GM18517 (cell line): Measurements from ENCODE around the gene CNTNAP4.

Experiments
- ATAC-seq: cut with Tn5 transposase; IDR thresholded peaks from one replicate; pipeline ENCODE4 v1.9.1; 2021; ENCODE audit warnings: mild to moderate bottlenecking, moderate library complexity; ENCODE audit not compliant: unreplicated experiment

The CNTNAP4 gene

DNA sequence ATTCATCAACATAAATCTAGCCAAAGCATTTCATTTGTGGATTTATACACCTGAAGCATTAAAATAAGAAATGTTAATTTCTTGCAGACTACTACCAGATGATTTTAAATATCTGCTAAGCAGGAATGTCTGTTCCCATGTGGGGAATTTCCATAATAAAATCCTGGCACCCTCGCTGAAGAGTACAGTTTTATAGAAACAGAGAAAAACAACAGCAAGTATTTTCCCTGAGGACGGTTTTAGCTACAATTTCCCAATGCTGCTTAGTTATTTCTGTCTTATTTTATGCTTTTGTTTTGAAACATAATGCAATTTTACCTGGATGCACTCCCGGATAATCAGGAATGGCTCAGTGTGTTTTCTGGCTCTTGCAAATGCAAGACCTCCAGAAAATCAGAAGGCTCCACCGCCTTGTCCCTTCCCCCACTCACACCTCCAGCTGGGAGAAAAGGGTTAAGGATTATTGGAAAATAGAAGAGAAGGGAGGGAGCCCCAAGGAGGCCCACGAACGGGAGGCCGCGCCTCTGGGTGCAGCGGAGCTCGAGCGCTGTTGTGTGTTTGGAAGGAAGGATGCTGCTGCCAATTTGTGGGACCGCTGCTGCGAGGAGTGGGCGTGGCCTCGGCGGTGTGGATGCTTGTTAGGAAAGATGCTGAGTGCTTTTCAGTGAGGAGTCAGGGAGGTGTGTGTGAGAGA, at the start of gene CNTNAP4:
Gene CNTNAP4 (plus strand): TSS at position 657 of the 694 bp plus-strand sequence. CDS start 262 bp downstream, outside the sequence.
- ATAC-seq: no peak

- ATAC-seq: no peak
Observed at GRCh38 chr16:76228546-76229146, 48.6 kb upstream of the CNTNAP4 start.

DNA sequence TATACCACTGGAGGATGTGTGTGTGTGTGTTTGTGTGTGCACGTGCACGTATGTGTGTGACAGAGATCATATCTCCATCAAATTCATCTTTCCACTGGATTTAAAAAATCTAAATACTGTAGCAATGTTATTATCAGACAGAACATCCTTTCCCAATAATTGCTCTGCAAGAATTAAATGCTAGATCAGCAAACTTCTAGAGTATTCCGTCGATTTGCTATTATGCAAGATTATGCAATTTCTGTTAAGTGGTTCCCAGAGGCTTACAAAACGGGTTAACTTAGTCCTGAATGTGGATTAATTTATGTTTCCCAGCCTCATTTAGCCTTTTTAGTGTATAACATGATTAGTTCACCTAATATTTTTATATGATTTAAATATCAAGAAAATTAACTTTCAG, 44.5 kb upstream of the CNTNAP4 start:
- no peak for ATAC-seq

DNA sequence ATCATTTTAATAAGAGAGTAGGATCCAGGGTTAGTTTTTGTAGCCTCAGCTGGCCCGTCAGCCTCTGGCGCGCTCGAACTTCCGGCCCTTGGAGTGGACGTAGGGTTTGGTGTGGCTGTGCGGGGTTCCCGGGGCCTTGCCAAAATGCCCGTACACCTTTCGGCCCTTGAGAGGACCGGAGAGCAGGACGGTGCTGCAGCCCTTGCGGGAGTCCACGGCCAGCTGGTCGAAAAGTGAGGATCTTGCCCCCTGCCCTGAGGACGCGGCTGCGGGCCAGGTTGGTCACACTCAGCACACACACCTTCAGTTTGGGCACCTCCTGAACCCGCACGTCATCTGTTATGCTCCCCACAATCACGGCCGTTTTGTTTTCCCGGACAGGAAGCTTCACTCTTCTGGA, 42.2 kb upstream of the CNTNAP4 start:
- no peak for ATAC-seq

- no peak for ATAC-seq
Observed at GRCh38 chr16:76235426-76235825, 41.8 kb upstream of the CNTNAP4 start.

GRCh38 chr16:76237471-76237870, 39.7 kb upstream of the CNTNAP4 start:
- ATAC-seq: no peak

- ATAC-seq: no peak
Observed at GRCh38 chr16:76241755-76242154, 35.4 kb upstream of the CNTNAP4 start.

DNA sequence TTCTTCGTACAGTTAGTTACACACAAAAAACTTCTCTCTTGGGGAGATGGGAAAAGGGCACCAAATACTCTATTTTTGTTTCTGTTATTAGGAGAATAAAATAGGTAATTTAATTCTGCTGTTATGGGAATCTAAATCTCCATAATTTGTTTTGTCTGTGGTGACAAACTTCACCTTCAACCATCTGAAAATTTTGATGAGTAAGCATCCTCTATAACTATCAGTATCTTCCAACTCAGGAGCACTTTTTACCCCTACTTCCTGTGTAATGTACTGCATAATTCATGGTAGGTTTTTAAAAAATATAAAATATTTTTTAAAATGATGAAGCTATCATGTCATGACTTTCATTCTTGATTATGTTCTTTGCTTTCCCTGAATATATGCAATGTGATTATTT, 33.6 kb upstream of the CNTNAP4 start:
- ATAC-seq: no peak

- no peak for ATAC-seq
Observed at GRCh38 chr16:76246587-76246986, 30.6 kb upstream of the CNTNAP4 start.

GRCh38 chr16:76265434-76266045, 11.7 kb upstream of the CNTNAP4 start:
- ATAC-seq: peak; percentile 87

GRCh38 chr16:76268824-76269223, 8.4 kb upstream of the CNTNAP4 start:
- no peak for ATAC-seq

GRCh38 chr16:76277460-76278030, 344 bp downstream of the CNTNAP4 start:
- ATAC-seq: no peak

GRCh38 chr16:76278086-76278485, 885 bp downstream of the CNTNAP4 start:
- ATAC-seq: no peak

- ATAC-seq: no peak
Observed at GRCh38 chr16:76278980-76279379, 1.8 kb downstream of the CNTNAP4 start.

GRCh38 chr16:76280421-76281215, 3.4 kb downstream of the CNTNAP4 start:
- ATAC-seq: no peak

- ATAC-seq: no peak
Observed at GRCh38 chr16:76287466-76287865, 10.3 kb downstream of the CNTNAP4 start.

DNA sequence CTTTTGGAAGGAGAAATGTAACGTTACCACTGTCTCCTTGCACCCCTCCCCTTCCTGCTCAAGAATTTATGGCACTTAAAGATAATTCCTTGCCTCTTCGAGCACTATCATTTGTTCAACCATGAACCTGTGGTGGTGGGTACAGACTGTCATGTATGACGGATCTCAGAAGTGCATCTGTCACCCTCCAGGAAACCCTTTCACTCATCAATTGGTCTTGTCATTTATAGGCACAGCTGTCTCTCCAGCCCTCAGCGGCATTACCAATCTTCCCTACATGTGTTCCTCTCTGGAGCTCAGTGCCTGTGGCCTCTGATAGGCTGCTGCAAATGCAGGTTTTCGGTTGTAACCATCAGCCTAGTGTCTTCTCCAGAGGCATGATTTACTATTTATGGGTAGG, 15.0 kb downstream of the CNTNAP4 start:
- ATAC-seq: no peak

DNA sequence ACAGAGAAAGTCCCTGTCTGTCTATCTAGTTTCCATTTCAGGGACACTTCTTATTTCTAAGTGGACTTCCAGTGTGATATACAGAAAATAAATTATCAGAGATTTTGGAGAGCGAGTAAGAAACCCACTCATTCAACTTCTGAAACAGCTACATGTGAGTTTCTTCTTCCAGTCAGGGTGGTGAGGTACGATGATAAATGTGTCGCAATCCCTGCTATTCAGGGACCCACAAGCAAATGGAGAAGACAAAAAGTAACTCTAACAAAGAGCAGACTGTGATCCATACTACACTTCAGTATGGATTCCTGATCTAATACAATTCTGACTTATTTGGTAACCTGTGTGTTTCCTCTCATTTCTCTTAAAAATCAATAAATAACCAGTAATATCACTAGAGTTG, 16.8 kb downstream of the CNTNAP4 start:
- no peak for ATAC-seq

DNA sequence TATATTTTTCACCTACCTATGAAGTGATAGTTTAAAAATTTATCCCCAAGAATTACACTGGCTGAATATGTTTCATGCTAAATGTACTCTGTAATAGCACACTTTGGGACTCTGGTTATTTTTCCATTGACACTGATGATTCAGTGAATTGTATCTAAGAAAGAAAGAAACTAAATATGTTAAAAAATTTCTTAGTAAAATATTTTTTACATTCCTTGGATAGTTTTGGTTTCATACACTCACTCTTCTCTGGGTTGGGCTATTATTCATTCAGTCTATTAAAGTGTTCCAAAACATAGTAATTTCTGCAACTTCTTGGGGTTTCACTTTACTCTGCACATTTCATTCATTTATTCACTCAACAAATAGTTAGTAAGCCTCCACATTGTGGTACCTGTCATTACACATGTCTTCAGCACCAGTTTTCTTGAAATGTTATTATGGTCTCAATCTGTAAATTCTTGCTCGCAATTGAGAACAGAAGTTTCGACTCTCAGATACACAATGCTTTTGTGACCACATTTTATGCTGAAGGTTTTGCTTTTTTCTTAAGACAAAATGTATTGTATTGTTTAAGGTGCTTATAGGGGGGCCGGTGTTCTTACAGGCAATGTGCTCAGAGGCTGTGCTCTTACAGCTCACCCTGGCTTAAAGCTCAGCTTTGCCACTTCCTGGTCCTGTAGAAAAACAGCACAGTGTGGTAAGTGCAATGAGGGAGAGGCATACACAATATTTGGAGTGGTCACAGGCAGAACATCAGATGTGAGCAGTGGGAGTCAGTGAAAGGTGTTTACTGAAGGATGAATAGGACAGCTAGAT, 17.4 kb downstream of the CNTNAP4 start:
- no peak for ATAC-seq

DNA sequence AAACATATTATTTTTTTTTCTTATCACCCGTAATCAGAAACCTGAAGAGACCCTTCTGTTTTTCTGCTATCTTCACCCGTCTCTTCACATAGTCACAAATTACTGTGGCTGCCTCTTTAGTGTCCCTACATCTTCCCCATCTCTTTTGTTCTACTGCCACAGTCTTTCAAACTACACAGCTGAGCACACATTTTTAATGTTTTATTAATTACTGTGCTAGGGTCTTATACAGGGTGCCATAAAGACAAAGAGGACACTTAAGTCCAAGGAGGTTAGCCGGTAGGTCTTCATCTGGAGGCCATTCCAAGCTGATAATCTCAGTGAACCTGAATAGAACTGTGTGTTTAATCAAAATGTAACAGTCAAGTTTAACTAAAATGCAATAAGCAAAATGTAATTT, 20.7 kb downstream of the CNTNAP4 start:
- ATAC-seq: no peak
